GM10847 (cell line): ENCODE measurements around the gene LOXL4.

Source experiments
- POLR2A ChIP-seq: IDR thresholded peaks from 2 replicates; pipeline ENCODE4 v1.6.1; 2011; ENCODE audit not compliant: insufficient read length; ENCODE audit errors: extremely low read depth

Gene LOXL4

GRCh38 chr10:98208925-98209324, 59.1 kb downstream of the LOXL4 start:
- no peak for TF ChIP-seq POLR2A

GRCh38 chr10:98205351-98205750, 62.6 kb downstream of the LOXL4 start:
- no peak for TF ChIP-seq POLR2A

DNA sequence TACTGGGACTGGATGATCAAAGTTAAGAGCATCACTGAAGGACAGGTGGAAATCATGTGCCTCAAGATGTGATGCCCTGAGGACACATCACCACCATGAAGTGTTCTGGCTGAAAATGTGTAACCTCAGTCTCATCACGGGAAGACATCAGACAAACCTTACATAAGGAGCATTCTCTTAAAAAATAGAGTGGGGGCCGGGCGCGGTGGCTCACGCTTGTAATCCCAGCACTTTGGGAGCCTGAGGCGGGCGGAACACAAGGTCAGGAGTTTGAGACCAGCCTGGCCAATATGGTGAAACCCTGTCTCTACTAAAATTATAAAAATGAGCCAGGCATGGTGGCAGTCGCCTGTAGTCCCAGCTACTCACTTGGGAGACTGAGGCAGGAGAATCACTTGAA, 65.6 kb downstream of the LOXL4 start:
- TF ChIP-seq POLR2A, result no peak

DNA sequence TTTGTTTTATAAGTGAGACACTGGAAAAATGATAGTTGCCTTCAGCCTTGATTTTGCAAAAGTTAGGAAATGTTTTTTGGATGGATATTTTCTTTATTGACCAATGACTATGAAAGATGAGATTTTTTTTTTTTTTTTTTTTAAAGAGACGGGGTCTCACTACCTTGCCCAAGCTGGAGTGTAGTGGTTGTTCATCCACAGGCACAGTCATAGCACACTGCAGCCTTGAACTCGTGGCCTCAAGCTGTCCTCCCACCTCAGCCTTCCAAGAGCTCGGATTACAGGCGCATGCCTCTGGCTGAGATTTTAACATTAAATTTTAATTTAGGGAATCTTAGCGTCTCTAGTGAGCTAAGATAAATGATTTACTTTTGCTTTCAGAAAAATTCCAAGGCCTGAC, 66.2 kb downstream of the LOXL4 start:
- TF ChIP-seq POLR2A, result no peak
